HUDEP-2 (cell line): ENCODE results near the gene MTHFR.
A peak's percentile ranks its signal among the peaks of the same experiment; 100 is the strongest.
"Not testable (repeated sequence)": the region's sequence is repeated elsewhere in the genome, so short reads cannot be mapped to it uniquely, and the experiment has no call there.

Source experiments
- DNase-seq, 76 experiments: peaks; one replicate each; lab custom pipeline; 2025; ENCODE audit not compliant: unreplicated experiment in 76 of 76; lab: John Stamatoyannopoulos, UW

MTHFR gene

GRCh38 chr1:11833900-11834299, 28.1 kb upstream of the MTHFR start:
- DNase-seq = no peak

GRCh38 chr1:11833497-11833896, 27.7 kb upstream of the MTHFR start:
- no peak for DNase-seq

GRCh38 chr1:11831945-11832725, 26.4 kb upstream of the MTHFR start:
- DNase-seq = no peak

- no peak for DNase-seq
These were observed 22.7 kb upstream of the MTHFR start for GRCh38 chr1:11828511-11828910.

GRCh38 chr1:11826946-11827345, 21.2 kb upstream of the MTHFR start:
- DNase-seq = no peak

- no peak for DNase-seq
These were observed 19.4 kb upstream of the MTHFR start for GRCh38 chr1:11825131-11825530.

GRCh38 chr1:11823366-11824137, 17.8 kb upstream of the MTHFR start:
- no peak for DNase-seq

GRCh38 chr1:11822091-11822490, 16.3 kb upstream of the MTHFR start:
- no peak for DNase-seq

- DNase-seq = no peak
These were observed 11.4 kb upstream of the MTHFR start for GRCh38 chr1:11817192-11817591.

GRCh38 chr1:11813021-11813420, 7.3 kb upstream of the MTHFR start:
- no peak for DNase-seq

- DNase-seq = no peak
These were observed 1.4 kb upstream of the MTHFR start for GRCh38 chr1:11807133-11807532.

GRCh38 chr1:11806307-11806936, 658 bp upstream of the MTHFR start:
- DNase-seq = peak in 32 of 76 experiments; percentile 16 to 80 (median 70)

- DNase-seq = peak in 66 of 76 experiments; percentile 13 to 75 (median 49)
These were observed 920 bp downstream of the MTHFR start for GRCh38 chr1:11804666-11805421.

- not testable (repeated sequence) for DNase-seq
These were observed 1.7 kb downstream of the MTHFR start for GRCh38 chr1:11803924-11804665.

GRCh38 chr1:11802973-11803885, 2.5 kb downstream of the MTHFR start:
- peak in 74 of 76 experiments; percentile 33 to 94 (median 84) for DNase-seq

GRCh38 chr1:11802616-11802972, 3.2 kb downstream of the MTHFR start:
- peak in 26 of 76 experiments; percentile 2 to 50 (median 20) for DNase-seq

- DNase-seq = no peak
These were observed 4.9 kb downstream of the MTHFR start for GRCh38 chr1:11800756-11801433.

- DNase-seq = no peak
These were observed 5.4 kb downstream of the MTHFR start for GRCh38 chr1:11800391-11800755.

- DNase-seq = no peak
These were observed 5.9 kb downstream of the MTHFR start for GRCh38 chr1:11799896-11800295.
